KMS-11 (cell line): ENCODE results near the gene CARD10.

Source experiments
- H2AFZ ChIP-seq: fragments of 200-600 bp; sonication (generic); 2 replicates; pipeline ENCODE4 v1.6.1; 2016; ENCODE audit warnings: antibody characterized with exemption, mixed run types, low read depth
- H3K27ac ChIP-seq: fragments of 200-600 bp; sonication (generic); 2 replicates; pipeline ENCODE4 v1.6.1; 2016; ENCODE audit warnings: mild to moderate bottlenecking, mixed run types
- H3K27me3 ChIP-seq: fragments of 200-600 bp; sonication (generic); 2 replicates; pipeline ENCODE4 v1.6.1; 2017; ENCODE audit warnings: mild to moderate bottlenecking, low read depth, mixed run types, moderate library complexity; ENCODE audit not compliant: insufficient read depth
- H3K36me3 ChIP-seq: fragments of 200-600 bp; sonication (generic); 2 replicates; pipeline ENCODE4 v1.6.1; 2017; ENCODE audit warnings: mild to moderate bottlenecking, mixed run types; ENCODE audit not compliant: insufficient read depth
- H3K4me1 ChIP-seq: fragments of 200-600 bp; sonication (generic); 2 replicates; pipeline ENCODE4 v1.6.1; 2016; ENCODE audit warnings: mild to moderate bottlenecking, low read depth, mixed run types; ENCODE audit not compliant: poor library complexity, severe bottlenecking
- H3K4me2 ChIP-seq: fragments of 200-600 bp; sonication (generic); 2 replicates; pipeline ENCODE4 v1.7.0; 2016; ENCODE audit warnings: mild to moderate bottlenecking, mixed run types
- H3K4me3 ChIP-seq: fragments of 200-600 bp; sonication (generic); IDR thresholded peaks from 2 replicates; pipeline ENCODE4 v1.6.1; 2017; ENCODE audit warnings: low read depth, low read length, mixed read lengths; ENCODE audit not compliant: insufficient read depth
- H3K79me2 ChIP-seq: fragments of 200-600 bp; sonication (generic); 2 replicates; pipeline ENCODE4 v1.6.1; 2016; ENCODE audit warnings: low read depth, mixed run types; ENCODE audit not compliant: insufficient read depth
- H3K9ac ChIP-seq: fragments of 200-600 bp; sonication (generic); 2 replicates; pipeline ENCODE4 v1.6.1; 2016; ENCODE audit warnings: mild to moderate bottlenecking, mixed run types
- H4K20me1 ChIP-seq: fragments of 200-600 bp; sonication (generic); 2 replicates; pipeline ENCODE4 v1.6.1; 2016; ENCODE audit warnings: mild to moderate bottlenecking, mixed run types; ENCODE audit not compliant: insufficient read depth
- TF ChIP-seq, protein P1 (sequence below): fragments of 200-600 bp; sonication (generic); conservative IDR thresholded peaks from 2 replicates; pipeline ENCODE4 v1.6.1; 2017; ENCODE audit warnings: low read depth, mild to moderate bottlenecking, antibody characterized with exemption, low read length, moderate library complexity, mixed read lengths

CARD10 gene

DNA sequence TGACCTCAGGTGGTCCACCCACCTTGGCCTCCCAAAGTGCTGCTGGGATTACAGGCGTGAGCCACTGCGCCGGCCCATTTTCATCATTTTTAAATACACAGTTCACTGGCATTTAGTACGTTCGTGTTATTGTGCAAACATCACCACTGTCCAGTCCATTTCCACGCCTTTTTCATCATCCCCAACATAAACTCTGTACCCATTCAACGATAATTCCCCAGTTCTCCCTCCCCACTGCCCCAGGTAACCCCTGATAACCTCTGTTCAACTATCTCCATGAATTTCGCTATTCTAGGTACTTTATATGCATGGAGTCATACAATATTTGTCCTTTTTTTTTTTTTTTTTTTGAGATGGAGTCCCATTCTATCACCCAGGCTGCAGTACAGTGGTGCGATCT, 73.7 kb downstream of the CARD10 start:
- H3K4me3 ChIP-seq = no peak overlapping the region
- H4K20me1 ChIP-seq = no peaks in the 10 kb centered on the region
- H2AFZ ChIP-seq = no peak overlapping the region
- no peak overlapping the region for H3K4me2 ChIP-seq
- no peaks in the 10 kb centered on the region for H3K79me2 ChIP-seq
- peaks cover 4% of the 10 kb centered on the region; the same call in 1 of the 2 replicates for H3K27me3 ChIP-seq
- TF ChIP-seq, protein P1, sequence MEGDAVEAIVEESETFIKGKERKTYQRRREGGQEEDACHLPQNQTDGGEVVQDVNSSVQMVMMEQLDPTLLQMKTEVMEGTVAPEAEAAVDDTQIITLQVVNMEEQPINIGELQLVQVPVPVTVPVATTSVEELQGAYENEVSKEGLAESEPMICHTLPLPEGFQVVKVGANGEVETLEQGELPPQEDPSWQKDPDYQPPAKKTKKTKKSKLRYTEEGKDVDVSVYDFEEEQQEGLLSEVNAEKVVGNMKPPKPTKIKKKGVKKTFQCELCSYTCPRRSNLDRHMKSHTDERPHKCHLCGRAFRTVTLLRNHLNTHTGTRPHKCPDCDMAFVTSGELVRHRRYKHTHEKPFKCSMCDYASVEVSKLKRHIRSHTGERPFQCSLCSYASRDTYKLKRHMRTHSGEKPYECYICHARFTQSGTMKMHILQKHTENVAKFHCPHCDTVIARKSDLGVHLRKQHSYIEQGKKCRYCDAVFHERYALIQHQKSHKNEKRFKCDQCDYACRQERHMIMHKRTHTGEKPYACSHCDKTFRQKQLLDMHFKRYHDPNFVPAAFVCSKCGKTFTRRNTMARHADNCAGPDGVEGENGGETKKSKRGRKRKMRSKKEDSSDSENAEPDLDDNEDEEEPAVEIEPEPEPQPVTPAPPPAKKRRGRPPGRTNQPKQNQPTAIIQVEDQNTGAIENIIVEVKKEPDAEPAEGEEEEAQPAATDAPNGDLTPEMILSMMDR = no peak
- no peaks in the 10 kb centered on the region for H3K36me3 ChIP-seq
- no peak overlapping the region for H3K27ac ChIP-seq
- no peaks in the 10 kb centered on the region for H3K4me1 ChIP-seq
- no peak overlapping the region for H3K9ac ChIP-seq

DNA sequence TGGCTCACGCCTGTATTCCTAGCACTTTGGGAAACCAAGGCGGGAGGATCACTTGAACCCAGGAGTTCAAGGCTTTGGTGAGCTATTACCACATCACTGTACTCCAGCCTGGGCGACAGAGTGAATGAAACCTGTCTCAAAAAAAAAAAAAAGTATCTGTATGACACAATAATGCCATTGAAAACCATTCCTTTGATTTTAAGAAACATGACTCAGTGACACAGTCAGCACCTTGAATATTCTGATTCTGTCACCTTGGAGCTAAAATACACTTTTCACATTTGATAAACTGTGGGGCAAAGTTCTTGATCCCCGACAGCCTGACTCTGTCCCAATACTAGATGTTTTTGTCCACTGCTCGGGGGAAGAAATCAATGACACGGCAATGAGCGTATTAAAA, 75.2 kb downstream of the CARD10 start:
- Histone ChIP-seq H3K79me2 (no peaks in the 10 kb centered on the region), H4K20me1 (no peaks in the 10 kb centered on the region), H3K4me1 (no peaks in the 10 kb centered on the region), H3K27me3 (peaks cover 6% of the 10 kb centered on the region; the same call in 1 of the 2 replicates), H3K9ac (no peak overlapping the region), H3K36me3 (no peaks in the 10 kb centered on the region), H3K4me2 (no peak overlapping the region), H3K4me3 (no peak overlapping the region), H2AFZ (no peak overlapping the region), H3K27ac (no peak overlapping the region)
- TF ChIP-seq, protein P1 = no peak

- H4K20me1 ChIP-seq = no peaks in the 10 kb centered on the region
- no peak overlapping the region for H3K9ac ChIP-seq
- no peak overlapping the region for H3K27ac ChIP-seq
- no peaks in the 10 kb centered on the region for H3K79me2 ChIP-seq
- no peak overlapping the region for H2AFZ ChIP-seq
- no peaks in the 10 kb centered on the region for H3K4me1 ChIP-seq
- peaks cover 6% of the 10 kb centered on the region; the same call in 1 of the 2 replicates for H3K27me3 ChIP-seq
- H3K4me2 ChIP-seq = no peak overlapping the region
- no peaks in the 10 kb centered on the region for H3K36me3 ChIP-seq
- H3K4me3 ChIP-seq = no peak overlapping the region
- TF ChIP-seq, protein P1 = no peak
These were observed 76.1 kb downstream of the CARD10 start for GRCh38 chr22:37443086-37443485.

DNA sequence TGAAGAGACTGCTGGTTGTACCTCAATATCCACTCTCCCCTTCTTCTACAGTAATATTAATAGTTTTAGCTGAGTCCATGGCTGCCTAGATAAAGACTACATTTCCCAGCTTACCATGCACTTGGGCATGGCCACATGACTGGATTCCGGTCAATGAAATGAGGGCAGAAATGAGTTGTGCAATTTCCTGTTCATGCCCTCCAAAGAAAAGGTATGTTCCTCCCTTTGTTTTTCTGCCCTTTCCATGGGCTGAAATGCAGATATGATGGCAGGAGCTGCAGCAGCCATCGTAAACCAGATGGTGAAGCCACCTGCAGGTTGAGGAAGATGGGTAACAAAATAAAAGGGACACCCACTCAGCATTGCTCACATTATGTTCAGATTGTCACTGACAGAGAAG, 76.7 kb downstream of the CARD10 start:
- H3K36me3 ChIP-seq = no peaks in the 10 kb centered on the region
- H3K4me2 ChIP-seq = no peak overlapping the region
- H3K4me3 ChIP-seq = no peak overlapping the region
- H3K9ac ChIP-seq = no peak overlapping the region
- H3K27me3 ChIP-seq = peaks cover 6% of the 10 kb centered on the region; the same call in 1 of the 2 replicates
- H4K20me1 ChIP-seq = no peaks in the 10 kb centered on the region
- no peaks in the 10 kb centered on the region for H3K79me2 ChIP-seq
- H3K4me1 ChIP-seq = no peaks in the 10 kb centered on the region
- no peak overlapping the region for H3K27ac ChIP-seq
- H2AFZ ChIP-seq = no peak overlapping the region
- TF ChIP-seq, protein P1 = no peak
